ENCODE measurements around the gene CA10. TPM values are rescaled to one million over a fixed set of nuclear protein-coding genes. Genes with fewer than 3 reads are reported as not detected.

The CA10 gene
- total RNA-seq, 1 experiment from 2014 or later = not detected

DNA sequence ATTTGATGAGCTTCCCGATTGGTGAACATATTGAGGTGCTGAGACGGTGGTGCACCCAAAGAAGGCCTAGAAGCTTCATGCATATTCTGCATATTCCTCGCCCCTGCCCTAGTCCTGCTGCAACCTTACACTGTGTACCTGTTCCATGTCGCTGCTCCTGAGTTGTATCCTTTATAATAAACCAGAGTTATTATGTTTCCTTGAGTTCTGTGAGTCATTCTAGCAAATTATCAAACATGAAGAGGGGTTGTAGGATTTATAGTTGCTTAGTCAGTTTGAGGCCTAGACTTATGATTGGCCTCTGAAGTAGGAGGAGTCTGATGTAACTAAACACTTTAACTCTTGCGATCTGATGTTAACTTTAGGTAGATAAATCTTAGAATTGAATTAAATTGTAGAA, 436.8 kb downstream of the CA10 start:
- no peak for DNase-seq (ENCODE audit: low spot score)
- in situ Hi-C loops (cut with HindIII; ENCODE audit: low sequenced_read_pairs) = no loop called here

- in situ Hi-C loops (cut with HindIII; ENCODE audit: low sequenced_read_pairs) = no loop called here
- no peak for DNase-seq (ENCODE audit: low spot score)
Observed at GRCh38 chr17:51720439-51720838, 438.1 kb downstream of the CA10 start.

GRCh38 chr17:51718983-51719382, 439.5 kb downstream of the CA10 start:
- no peak for DNase-seq (ENCODE audit: low spot score)
- in situ Hi-C loops (cut with HindIII; ENCODE audit: low sequenced_read_pairs) = no loop called here

GRCh38 chr17:51711581-51711980, 446.9 kb downstream of the CA10 start:
- in situ Hi-C loops (cut with HindIII; ENCODE audit: low sequenced_read_pairs) = no loop called here
- DNase-seq (ENCODE audit: low spot score) = no peak

DNA sequence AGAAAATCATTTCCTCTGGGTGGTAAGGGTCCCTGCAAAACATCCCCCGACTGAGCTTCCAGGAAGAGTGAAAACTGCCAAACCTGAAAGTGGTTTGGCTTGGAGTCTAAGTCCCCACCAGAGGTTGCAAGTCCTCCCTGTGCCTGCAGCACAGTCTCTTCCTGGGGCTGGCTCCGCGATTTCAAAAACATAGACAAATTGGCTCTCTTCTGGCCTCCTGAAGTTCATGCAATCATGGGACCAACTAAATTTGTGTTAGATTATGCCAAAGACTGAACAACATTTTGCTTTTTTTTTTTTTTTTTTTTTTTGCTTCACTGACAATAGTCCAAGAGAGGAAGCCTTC, 447.9 kb downstream of the CA10 start:
- DNase-seq (ENCODE audit: low spot score) = no peak
- in situ Hi-C loops (cut with HindIII; ENCODE audit: low sequenced_read_pairs) = no loop called here

DNA sequence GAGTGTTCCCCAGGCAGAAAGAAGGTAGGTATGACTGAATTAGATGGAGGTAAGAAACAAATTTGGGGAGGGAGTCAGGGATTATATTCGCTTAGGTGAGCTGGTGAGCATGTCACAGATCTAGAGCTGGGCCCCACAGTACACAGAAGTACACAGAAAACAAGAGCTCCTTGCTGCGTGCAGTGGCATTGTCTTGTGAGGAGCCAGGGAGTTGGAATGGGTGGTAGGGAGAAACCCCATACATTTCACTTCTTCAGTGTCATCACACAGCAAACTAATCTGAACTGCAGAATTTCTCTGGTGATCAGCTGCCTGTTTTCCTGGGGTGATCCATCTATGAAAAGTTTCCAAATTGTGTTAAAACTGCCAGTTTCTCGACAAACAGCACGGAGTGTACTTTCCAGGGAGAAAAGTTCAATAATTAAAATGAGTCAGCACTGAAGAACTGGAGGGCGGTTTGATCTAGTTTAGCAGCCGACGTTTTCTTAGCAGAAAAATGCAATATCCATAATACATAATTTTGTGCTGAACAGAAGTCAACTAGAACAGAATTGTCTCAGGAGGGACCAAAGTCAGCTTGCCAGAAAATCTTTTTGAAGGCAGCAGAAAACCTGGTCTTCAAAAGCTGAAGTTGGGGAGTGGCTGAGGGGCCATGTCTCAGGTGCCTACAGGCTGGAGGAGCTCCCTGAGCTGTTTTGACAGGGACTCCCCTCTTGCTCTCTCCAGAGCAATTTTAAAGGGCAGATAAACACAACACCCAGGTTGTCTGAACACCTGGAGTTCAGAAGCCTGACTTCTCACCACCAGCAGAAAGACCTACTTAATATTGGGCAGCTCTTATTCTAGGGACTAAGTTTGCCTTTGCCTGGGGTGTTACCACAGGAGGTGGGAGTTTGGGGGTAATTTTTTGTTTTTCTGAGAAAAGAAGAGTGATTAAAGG, 448.6 kb downstream of the CA10 start:
- no peak for DNase-seq (ENCODE audit: low spot score)
- in situ Hi-C loops (cut with HindIII; ENCODE audit: low sequenced_read_pairs) = no loop called here

GRCh38 chr17:51707216-51707615, 451.3 kb downstream of the CA10 start:
- in situ Hi-C loops (cut with HindIII; ENCODE audit: low sequenced_read_pairs) = no loop called here
- no peak for DNase-seq (ENCODE audit: low spot score)

DNA sequence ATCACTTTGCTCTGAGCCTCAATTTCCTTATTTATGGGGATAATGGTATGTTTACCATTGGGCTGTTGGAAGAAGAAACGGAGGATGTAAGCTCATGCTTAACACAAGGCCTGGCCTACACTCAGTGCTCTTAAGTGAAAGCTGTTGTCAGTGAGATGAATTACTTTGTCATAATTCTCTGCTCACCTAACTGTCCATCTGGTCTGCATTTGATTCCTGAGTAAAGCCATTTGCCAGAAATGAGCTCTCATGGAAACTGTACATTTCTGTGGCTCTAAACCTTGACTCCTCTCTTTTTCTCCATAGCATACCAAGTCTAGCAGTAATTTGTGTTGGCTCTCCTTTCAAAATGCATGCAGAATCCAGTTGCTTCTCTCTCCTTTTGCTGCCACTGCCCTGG, 452.4 kb downstream of the CA10 start:
- in situ Hi-C loops (cut with HindIII; ENCODE audit: low sequenced_read_pairs) = no loop called here
- DNase-seq (ENCODE audit: low spot score) = peak; percentile 72

GRCh38 chr17:51703361-51704341, 454.9 kb downstream of the CA10 start:
- DNase-seq (ENCODE audit: low spot score) = no peak
- in situ Hi-C loops (cut with HindIII; ENCODE audit: low sequenced_read_pairs) = no loop called here

DNA sequence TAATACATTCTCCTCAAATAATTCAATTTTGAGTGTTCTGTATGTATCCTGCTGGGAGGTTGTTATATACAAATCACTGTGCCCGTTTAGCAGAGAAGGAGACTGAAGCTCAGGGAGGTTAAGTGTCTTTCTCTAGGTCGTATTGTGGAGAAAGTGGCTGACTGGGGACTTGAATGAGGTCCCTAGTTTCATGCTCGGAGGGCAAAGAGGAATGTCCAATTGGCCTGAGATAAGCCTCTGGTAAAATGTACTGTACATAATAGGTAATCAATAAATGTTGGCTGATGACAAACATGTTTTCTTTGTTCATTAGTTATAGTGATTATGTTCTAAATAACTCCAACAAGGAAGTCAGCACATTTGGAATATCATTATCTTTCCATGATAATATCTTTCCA, 455.6 kb downstream of the CA10 start:
- in situ Hi-C loops (cut with HindIII; ENCODE audit: low sequenced_read_pairs) = no loop called here
- no peak for DNase-seq (ENCODE audit: low spot score)

GRCh38 chr17:51701501-51701900, 457.0 kb downstream of the CA10 start:
- no peak for DNase-seq (ENCODE audit: low spot score)
- in situ Hi-C loops (cut with HindIII; ENCODE audit: low sequenced_read_pairs) = no loop called here

DNA sequence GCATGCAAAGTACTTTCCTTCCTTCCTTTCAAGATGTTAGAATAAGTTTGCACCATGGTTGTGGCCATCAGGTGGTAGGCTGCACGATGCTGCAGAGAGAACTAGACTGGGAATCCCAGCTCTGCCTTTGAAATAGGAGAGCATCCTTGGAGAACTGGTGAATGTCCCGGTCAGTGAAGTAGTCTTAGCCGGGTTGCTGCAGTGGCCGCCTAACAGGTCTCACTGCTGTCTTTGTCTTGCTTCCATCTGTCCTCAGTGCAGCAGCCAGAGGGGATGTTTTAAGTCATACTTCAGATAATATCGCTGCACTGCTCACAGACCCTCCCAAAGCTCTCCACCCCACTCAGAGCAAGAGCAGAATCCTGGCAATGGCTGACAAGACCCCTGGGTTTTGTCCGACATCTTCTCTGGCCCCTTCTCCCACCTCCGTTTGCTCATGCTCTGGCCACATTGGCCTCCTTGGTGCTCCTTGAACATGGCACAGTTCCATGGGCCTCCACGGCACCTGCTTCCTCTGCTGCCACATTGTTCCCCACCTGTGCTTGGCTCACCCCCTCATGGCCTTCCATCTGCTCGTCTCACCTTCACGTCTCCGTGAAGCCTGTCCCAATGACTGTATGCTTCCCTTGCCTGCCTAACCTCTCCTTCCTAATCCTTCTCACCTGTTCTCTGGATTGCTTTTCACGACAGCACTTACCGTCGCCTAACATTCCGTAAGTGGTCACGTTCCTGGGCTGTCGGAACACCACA, 458.3 kb downstream of the CA10 start:
- peak; percentile 94 for DNase-seq (ENCODE audit: low spot score)
- in situ Hi-C loops (cut with HindIII; ENCODE audit: low sequenced_read_pairs) = no loop called here

DNA sequence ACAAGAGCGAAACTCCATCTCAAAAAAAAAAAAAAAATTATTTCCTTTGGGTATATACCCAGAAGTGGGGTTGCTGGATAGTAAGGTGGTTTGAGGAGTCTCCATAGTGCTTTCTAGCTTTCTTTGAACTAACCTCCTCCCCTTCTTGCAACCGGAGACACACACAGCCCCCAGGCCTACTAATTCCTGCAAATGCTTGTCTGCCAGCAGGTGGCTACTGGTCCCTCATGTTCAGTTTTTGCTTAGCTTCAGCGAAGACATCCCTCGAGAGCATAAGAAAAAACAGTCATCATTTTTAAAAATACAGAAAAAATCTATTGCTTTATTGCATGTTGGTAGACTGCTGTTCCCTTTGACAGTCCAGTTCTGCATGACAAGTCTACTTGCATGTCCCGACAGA, 459.2 kb downstream of the CA10 start:
- no peak for DNase-seq (ENCODE audit: low spot score)
- in situ Hi-C loops (cut with HindIII; ENCODE audit: low sequenced_read_pairs) = no loop called here

DNA sequence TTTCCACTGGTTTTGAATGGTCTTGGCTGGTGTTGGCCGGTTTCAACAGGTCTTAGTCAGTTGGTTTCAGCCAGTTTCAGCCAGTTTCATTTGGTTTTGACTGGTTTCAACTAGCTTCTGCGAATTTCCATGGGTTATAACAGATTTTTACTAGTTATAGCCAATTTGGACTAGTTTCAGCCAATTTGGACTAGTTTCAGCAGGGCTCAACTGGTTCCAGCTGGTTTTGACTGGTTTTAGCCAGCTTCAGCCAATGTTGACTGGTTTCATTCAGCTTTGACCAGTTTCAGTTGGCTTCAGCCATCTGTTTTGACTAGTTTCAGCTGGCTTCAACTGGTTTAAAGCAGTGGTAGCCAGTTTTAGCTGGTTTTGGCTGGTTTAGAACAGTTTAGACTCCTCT, 465.6 kb downstream of the CA10 start:
- DNase-seq (ENCODE audit: low spot score) = no peak
- in situ Hi-C loops (cut with HindIII; ENCODE audit: low sequenced_read_pairs) = no loop called here

DNA sequence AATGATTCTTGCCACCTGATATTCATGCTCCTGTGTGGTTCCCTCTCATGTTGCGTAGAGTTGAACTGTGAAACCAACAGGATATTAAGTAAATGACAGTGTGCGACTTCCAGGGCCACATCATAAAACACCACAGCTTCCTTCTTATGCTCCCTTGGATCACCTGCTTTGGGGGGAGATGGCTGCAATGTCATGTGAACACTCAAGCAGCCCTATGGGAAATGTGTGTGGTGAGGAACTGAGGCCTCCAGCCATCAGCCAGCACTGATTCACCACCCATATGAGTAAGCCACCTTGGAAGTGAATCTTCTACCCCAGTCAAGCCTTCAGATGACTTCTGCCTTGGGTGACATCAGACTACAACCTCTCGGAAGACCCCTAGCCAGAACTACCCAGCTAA, 470.6 kb downstream of the CA10 start:
- in situ Hi-C loops (cut with HindIII; ENCODE audit: low sequenced_read_pairs) = no loop called here
- DNase-seq (ENCODE audit: low spot score) = no peak

GRCh38 chr17:51685287-51685909, 473.1 kb downstream of the CA10 start:
- no peak for DNase-seq (ENCODE audit: low spot score)

GRCh38 chr17:51684214-51684613, 474.3 kb downstream of the CA10 start:
- in situ Hi-C loops (cut with HindIII; ENCODE audit: low sequenced_read_pairs) = no loop called here
- no peak for DNase-seq (ENCODE audit: low spot score)

More at GRCh38 chr17:51685287-51685909, 473.1 kb downstream of the CA10 start:
- in situ Hi-C loops (cut with HindIII; ENCODE audit: low sequenced_read_pairs) = no loop called here

- DNase-seq (ENCODE audit: low spot score) = no peak
- in situ Hi-C loops (cut with HindIII; ENCODE audit: low sequenced_read_pairs) = no loop called here
Observed at GRCh38 chr17:51683291-51683690, 475.2 kb downstream of the CA10 start.

- no peak for DNase-seq (ENCODE audit: low spot score)
Observed at GRCh38 chr17:51682115-51682514, 476.4 kb downstream of the CA10 start.

More at GRCh38 chr17:51682115-51682514, 476.4 kb downstream of the CA10 start:
- in situ Hi-C loops (cut with HindIII; ENCODE audit: low sequenced_read_pairs) = no loop called here

Measured in G401 (cell line).